GM18505 (cell line): ENCODE measurements around the gene KIAA1614.

Source experiments
- ATAC-seq: cut with Tn5 transposase; IDR thresholded peaks from one replicate; pipeline ENCODE4 v1.9.1; 2021; ENCODE audit not compliant: unreplicated experiment
- POLR2A ChIP-seq: IDR thresholded peaks from 4 replicates; pipeline ENCODE4 v1.6.1; 2011; ENCODE audit warnings: borderline replicate concordance; ENCODE audit not compliant: insufficient read depth, insufficient read length; ENCODE audit errors: extremely low read depth

The KIAA1614 gene

DNA sequence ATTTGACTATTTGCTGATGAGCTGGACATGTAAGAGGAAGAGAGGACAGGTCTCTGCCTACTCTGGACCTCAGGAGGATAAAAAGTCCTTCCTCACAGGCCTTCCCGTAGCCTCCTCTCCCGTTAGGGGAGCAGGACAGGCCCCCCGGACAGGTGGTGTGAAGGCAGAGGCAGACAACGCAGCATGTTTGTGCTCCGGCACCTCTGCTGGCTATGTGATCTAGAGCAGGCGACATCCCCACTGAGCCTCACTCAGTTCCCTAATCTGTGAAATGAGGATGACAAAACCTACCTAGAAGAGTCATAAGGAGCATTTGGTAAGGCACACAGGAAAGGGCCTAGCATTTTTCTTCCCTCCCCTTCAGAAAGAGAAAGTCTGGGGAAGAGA, 34.8 kb downstream of the KIAA1614 start:
- TF ChIP-seq POLR2A, result no peak
- ATAC-seq, result no peak

DNA sequence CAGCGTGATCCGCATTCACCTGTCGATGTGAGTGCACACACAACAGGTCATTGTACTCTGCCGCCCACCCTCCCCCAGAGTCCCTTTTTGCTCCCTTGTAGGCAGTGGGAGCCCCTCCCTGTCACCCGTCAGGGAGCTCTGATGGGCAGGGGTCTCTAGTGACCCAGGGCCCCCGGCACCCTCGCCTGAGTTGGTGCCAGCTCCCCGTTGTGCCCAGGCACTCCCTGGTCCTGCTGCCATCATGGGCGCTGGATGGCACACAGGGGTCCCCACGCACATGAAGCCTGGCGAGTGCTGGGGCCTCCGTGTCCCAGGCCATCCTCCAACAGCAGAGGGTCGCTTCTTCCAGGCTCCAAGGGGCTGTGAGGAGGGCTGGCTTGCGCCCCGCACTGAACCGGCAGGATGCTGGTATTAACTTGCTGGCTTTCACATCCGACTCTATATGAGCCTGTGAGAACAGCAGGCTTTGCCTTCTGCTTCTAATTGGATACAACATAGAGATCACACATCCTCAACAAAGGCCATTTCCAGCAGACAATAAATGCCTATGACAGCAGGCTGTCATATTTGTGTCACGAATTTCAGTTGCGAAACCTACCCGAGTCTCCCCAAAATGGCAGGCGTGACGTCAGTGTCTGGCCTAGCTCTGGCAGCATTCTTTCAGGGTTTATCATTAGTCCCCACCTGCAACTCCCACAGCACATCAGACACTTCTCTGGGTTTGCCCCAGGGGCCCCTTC, 35.4 kb downstream of the KIAA1614 start:
- no peak for TF ChIP-seq POLR2A
- ATAC-seq, result no peak

DNA sequence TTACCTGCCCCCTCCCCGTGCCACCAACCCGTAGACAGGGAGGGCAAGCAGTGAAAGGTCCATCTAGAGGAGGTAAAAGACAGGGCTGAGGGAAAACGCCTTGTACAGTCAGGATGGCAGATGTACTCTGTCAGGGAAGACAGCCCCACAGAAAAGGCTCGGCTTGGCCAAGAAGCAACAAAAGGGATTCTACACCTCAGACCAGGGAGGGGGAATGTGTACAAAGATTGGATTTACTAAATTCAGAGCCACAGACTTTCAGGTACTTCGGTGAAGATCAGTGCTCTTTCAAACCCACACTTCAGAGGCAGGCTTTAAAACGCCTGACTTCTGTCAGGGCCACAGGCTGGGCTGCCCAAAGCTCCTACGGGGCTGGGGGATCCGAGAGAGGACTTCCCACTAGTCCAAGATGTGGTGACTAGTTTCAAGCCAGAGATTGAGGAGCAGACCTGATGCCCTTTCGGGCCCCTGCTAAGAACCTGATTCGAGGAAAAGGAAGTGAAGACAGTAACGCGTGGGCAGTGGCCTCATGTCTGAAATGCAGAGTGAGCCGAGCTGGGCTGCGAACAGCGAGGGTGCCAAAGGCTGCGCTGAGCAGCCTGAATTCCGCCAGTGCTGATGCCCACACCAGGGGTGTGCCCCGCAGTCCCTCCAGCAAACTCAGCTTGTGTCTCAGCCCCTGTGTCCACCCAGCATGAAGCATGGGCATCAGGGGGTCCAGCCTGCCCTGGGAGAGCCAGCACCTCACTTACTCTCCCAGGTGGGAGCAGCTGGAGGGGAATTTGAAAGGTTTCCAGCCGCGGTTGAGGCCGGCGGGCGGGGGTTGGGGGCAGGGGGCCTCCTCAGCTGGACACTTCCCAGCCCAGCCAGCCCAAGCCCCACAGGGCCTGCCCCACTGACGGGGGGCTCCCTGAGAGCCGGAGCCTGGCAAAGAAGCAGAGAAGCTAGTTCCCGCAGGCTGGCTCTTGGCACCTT, 36.2 kb downstream of the KIAA1614 start:
- no peak for ATAC-seq

GRCh38 chr1:180949616-180950000, 36.9 kb downstream of the KIAA1614 start:
- no peak for ATAC-seq

More for the DNA sequence above, 36.2 kb downstream of the KIAA1614 start:
- no peak for TF ChIP-seq POLR2A

DNA sequence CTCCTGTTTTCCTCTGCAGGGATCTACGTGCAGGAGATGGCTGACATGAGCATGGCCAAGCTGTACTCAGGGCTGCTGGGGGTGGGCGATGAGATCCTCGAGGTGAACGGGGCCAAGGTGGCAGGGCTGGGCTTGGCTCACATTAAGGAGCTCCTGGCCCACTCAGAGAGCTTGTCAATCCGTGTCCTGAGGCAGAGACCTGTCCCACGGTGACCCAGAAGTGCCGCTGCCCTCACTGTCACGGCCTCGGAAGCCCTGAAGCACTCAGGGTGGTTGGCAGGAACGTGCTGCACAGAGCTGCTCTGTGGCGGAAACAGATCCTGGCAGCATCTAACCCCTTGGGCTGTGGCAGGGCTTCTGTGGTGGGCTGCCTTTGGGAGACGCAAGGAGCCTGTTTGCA, 37.6 kb downstream of the KIAA1614 start:
- no peak for ATAC-seq
- TF ChIP-seq POLR2A, result no peak

More at GRCh38 chr1:180949616-180950000, 36.9 kb downstream of the KIAA1614 start:
- no peak for TF ChIP-seq POLR2A

DNA sequence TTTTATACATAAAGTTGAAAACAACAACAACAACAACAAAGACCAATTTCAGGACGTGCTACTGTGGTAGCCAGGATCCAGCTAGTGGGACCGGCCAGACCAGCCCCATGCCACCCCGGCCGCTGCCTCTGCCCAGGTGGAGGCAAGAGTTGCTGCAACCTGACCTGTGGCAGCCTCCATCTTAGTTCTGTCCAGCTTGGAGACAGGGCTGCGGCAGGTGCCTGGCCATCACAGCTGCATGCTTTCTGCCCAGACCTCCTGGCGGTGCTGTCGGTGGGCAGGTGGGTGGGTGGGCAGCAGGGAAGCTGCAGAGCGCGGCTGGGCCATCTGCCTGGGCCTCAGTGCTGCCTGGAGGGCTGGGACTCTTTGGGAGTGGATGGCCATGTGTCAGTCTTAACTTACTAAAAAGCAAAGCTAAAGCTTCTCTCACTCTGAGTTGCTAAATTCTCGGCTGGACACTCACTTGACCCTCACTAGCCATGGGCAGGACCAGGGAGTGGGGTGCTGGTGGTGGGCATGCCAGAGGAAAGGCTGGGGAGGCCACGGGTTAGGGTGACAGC, 38.6 kb downstream of the KIAA1614 start:
- no peak for TF ChIP-seq POLR2A
- ATAC-seq, result no peak

- ATAC-seq, result no peak
- no peak for TF ChIP-seq POLR2A
Measured at GRCh38 chr1:180951836-180952656, 39.3 kb downstream of the KIAA1614 start.

DNA sequence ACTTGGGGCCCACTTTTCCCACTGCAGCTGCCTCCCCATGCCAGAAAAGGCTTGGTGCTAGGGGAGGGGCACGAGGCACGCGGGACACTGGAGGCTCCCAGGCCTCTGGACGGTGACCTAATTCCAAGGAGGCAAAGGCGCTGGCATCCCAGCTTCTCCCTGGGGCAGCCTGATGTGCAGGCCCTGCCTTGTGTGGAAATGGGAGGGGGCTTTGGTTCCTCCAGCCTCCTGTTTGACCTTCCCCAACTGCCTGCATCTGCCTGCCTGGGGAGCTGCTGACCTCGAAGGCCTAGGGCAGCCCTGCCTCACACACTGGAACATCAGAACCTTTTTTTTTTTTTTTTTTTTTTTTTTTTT, 39.9 kb downstream of the KIAA1614 start:
- no peak for TF ChIP-seq POLR2A
- no peak for ATAC-seq

GRCh38 chr1:180953291-180954004, 40.8 kb downstream of the KIAA1614 start:
- ATAC-seq, result peak; percentile 20
- no peak for TF ChIP-seq POLR2A

DNA sequence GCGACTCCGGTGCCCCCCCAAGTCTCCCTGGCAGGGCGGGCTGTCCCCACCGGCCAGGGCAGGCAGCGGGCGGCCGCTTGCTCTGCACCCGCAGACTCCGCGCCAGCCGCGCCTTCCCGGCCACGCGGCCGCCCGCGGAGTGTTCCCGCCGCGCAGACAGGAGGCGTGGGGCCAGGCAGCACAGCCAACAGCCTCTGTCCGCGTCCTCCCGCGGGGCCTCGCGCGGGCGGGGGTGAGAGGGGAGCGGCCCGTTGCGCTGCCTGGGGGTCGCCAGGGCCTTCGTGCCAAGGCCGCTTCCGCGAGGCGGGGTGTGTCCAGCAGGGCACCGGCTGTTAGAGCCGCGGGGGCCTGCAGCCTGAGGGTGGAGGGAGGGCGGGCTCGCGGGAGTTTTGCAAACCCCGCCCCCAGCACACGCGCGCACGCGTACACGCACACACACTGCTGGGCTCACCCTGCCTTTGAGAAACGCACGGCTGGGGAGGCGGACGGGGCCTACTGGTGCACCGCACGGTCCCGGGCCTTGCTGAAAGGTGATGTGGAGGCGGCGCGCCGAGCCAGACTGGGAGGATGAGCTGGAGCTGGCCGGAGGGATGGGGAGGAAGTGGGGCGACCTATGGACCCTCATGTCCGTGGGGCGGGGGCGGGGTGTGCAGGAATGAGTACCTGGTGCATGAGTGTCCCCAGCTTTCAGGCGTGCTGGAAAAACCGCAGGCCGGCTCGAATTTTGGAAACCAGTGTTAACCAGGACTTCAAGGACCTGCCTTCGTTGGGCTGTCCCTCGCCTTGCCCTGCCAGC, 41.5 kb downstream of the KIAA1614 start:
- TF ChIP-seq POLR2A, result no peak
- ATAC-seq, result peak; percentile 85

GRCh38 chr1:180954801-180955165, 42.1 kb downstream of the KIAA1614 start:
- ATAC-seq, result no peak
- TF ChIP-seq POLR2A, result no peak
